ENCODE results near the gene PCBP4. TPM values are rescaled to one million over a fixed set of nuclear protein-coding genes. Genes with fewer than 3 reads are reported as not detected.

PCBP4 gene
- total RNA-seq, 2 donors from 2014 or later: 16.6 to 24.7 TPM

DNA sequence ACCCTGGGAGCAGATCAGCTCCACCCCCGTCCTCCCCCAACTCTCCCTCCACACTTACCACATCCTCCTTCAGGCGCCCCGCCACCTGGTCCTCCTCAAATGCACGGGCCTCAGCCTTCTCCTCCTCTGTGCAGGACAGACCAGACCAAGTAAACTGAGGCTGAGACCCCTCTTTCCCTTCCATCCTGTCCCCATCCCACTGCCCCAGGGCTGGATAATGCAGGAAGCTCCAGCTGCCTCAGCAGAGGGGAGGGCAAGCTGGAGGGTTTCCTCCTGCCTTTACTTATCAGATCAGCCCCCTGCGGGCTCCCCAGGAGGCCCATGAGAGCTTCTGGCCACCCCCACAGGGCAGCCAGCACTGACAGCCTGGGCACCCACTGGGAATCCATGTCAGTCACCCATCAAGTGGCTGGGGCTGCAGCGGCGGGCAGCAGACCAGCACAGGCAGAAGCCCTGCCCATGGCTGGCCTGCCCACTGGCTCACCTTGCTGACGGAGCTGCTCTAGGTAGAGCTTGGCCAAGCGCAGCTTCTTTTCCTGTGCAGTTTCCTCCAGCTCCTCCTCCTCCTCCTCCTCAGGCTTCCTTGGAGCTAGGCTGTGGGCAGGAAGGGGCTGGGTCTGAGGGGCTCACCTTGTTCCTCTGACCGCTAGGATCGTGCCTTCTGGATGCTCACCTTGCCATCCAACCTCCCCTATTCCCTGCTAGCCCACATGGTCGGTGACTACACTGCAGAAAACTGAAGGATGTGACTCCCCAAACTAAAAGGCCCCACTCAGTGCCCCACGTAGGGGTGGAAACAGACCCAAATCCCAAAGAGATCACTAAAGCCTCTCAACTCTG is 29.4 kb downstream of the PCBP4 start:
- H3K36me3 ChIP-seq (replicated peaks in 1 of 2; ENCODE audit: insufficient read depth in 1 of 2, low read depth in 2 of 2): peaks cover 9 to 24% of the 10 kb centered on the region in 2 donors
- H3K27me3 ChIP-seq: no peaks in the 10 kb centered on the region
- ATAC-seq (no peak), DNase-seq (no peak)
- H3K4me3 ChIP-seq: no peak overlapping the region
- no peak overlapping the region for H3K27ac ChIP-seq
- 82 to 92% methylated on average over 9 to 13 of the region's 13 CpGs for WGBS, 2 donors
- peaks cover 25% of the 10 kb centered on the region for H3K4me1 ChIP-seq
- TF ChIP-seq, protein P1, sequence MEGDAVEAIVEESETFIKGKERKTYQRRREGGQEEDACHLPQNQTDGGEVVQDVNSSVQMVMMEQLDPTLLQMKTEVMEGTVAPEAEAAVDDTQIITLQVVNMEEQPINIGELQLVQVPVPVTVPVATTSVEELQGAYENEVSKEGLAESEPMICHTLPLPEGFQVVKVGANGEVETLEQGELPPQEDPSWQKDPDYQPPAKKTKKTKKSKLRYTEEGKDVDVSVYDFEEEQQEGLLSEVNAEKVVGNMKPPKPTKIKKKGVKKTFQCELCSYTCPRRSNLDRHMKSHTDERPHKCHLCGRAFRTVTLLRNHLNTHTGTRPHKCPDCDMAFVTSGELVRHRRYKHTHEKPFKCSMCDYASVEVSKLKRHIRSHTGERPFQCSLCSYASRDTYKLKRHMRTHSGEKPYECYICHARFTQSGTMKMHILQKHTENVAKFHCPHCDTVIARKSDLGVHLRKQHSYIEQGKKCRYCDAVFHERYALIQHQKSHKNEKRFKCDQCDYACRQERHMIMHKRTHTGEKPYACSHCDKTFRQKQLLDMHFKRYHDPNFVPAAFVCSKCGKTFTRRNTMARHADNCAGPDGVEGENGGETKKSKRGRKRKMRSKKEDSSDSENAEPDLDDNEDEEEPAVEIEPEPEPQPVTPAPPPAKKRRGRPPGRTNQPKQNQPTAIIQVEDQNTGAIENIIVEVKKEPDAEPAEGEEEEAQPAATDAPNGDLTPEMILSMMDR (IDR thresholded peaks at IDR 0.05): no peak
- intact Hi-C loops (cut with DNase I): no loop called here
- H3K9me3 ChIP-seq: no peaks in the 10 kb centered on the region

DNA sequence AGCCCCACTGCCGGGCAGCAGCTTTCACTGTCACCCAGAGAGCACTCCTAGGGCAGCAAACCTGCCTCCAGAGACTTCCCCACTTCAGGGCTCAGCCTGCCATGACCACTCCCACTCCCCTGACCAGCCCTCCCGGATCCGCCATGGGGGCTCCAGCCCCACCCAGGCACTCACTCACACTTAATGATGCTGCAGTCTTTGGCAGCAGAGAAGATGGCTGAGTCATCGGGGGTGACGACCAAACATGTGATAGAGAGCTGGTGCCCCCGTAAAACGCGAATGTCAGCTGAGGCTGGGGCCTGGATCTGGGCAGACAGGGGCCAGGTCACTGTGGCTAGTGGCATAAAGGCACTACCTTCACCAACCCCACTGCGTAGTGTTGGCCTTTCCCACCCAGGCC is 30.2 kb downstream of the PCBP4 start:
- TF ChIP-seq POLR2A (IDR thresholded peaks at IDR 0.05): no peak
- TF ChIP-seq, protein P1 (IDR thresholded peaks at IDR 0.05): no peak
- intact Hi-C loops (cut with DNase I): no loop called here
- no peaks in the 10 kb centered on the region for H3K27me3 ChIP-seq
- H3K27ac ChIP-seq: no peak overlapping the region
- no peak for DNase-seq
- ATAC-seq: no peak
- H3K4me3 ChIP-seq: no peak overlapping the region
- peaks cover 18% of the 10 kb centered on the region for H3K4me1 ChIP-seq
- no peaks in the 10 kb centered on the region for H3K9me3 ChIP-seq
- peaks cover 9 to 24% of the 10 kb centered on the region in 2 donors for H3K36me3 ChIP-seq (replicated peaks in 1 of 2; ENCODE audit: insufficient read depth in 1 of 2, low read depth in 2 of 2)
- WGBS, 2 donors: 89 to 90% methylated on average over 7 to 9 of the region's 9 CpGs

DNA sequence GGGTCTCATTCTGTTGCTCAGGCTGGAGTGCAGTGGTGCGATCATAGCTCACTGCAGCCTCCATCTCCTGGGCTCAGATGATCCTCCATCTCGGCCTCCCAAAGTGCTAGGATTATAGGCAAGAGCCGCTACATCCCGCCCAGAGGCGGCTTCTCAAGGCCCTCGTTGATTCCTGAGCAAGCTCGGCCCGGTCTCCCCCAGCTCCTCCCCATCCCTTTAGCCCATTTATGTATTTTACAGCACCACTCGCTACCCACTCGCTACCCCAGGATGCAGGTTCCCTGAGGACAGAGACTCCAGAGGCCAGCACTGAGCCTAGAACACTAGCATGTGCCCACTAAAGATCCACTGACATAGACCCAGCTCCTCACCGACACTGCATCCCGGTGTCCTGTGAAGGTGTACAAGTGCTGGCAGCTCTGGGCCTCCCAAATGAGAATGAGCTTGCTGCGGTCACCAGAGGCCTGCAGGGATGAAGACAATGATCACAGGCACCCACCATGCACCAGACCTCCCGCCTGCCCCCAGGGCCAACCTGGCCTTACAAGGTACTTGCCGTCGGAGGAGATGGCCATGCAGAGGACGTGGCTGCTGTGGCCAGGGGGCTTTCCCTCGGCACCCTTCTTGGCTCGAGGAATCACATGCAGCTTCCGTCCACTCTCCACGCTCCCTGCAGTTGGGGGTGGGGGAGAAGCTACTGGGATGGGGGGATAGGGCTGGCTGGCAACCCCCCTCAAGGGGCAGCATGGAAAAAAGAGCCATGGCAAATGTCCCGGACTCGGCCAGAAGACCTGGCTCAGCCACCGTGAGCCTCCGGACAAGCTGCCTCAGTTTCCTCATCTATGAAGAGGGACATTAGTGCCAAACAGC is 31.1 kb downstream of the PCBP4 start:
- H3K36me3 ChIP-seq (replicated peaks in 1 of 2; ENCODE audit: insufficient read depth in 1 of 2, low read depth in 2 of 2): peaks cover 9 to 24% of the 10 kb centered on the region in 2 donors
- WGBS, 2 donors: 94 to 98% methylated on average over 15 to 25 of the region's 25 CpGs
- no peaks in the 10 kb centered on the region for H3K27me3 ChIP-seq
- ATAC-seq (no peak), DNase-seq (no peak)
- no peak overlapping the region for H3K4me3 ChIP-seq
- intact Hi-C loops (cut with DNase I): no loop called here
- no peak for TF ChIP-seq POLR2A (IDR thresholded peaks at IDR 0.05)
- TF ChIP-seq, protein P1 (IDR thresholded peaks at IDR 0.05): no peak
- peaks cover 14% of the 10 kb centered on the region for H3K4me1 ChIP-seq
- no peaks in the 10 kb centered on the region for H3K9me3 ChIP-seq
- no peak overlapping the region for H3K27ac ChIP-seq

DNA sequence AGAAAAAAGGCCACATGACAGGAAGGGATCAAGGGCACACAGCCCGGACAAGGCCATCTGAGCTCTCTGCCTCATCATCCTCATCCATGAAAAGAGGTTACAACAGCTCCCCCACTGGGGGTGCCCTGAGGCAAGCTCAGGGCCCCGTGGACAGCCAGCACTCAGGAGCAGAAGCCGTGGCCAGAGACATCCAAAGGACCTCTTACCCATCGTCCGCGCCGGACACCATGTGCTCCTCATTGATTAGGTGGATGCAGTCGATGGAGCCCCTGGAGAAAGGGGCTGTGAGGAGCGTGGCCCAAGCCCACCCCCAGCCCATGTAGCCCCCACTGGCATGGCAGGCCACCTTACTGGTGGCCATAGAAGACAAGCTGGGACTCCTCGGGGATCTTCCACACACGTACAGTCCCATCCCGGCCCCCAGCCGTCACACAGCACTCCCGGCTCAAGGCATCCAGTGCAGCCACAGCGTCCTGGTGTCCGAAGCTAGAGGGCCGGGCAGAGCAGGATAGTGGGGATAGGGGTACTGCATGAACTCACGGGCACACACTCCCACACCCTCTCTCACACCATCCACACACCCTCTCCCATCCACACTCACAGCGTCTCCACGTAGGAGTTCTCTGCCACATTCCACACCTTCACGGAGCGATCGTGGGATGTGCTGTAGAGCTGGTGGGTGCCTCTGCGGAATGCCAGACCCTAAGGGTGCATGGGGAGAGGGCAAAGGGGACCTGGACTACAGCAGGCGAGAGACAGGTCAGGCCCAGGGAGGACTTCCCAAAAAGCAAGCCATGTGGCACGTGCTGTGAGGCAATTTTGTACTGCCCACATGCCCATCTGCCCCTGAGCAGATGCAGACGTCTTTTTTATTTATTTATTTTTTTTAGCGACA is 32.0 kb downstream of the PCBP4 start:
- H3K36me3 ChIP-seq (replicated peaks in 1 of 2; ENCODE audit: insufficient read depth in 1 of 2, low read depth in 2 of 2): peaks cover 9 to 24% of the 10 kb centered on the region in 2 donors
- intact Hi-C loops (cut with DNase I): no loop called here
- DNase-seq (no peak), ATAC-seq (no peak)
- no peaks in the 10 kb centered on the region for H3K9me3 ChIP-seq
- H3K27ac ChIP-seq: no peak overlapping the region
- peaks cover 5% of the 10 kb centered on the region for H3K4me1 ChIP-seq
- no peak for TF ChIP-seq POLR2A (IDR thresholded peaks at IDR 0.05)
- TF ChIP-seq, protein P1 (IDR thresholded peaks at IDR 0.05): no peak
- no peaks in the 10 kb centered on the region for H3K27me3 ChIP-seq
- WGBS, 2 donors: 90 to 92% methylated on average over 26 to 28 of the region's 28 CpGs
- H3K4me3 ChIP-seq: no peak overlapping the region

All from body of pancreas (tissue), 4 donors.